Kidney epithelial cell (primary cell): ENCODE data around the gene APRT. TPM values are rescaled to one million over a fixed set of nuclear protein-coding genes. Genes with fewer than 3 reads are reported as not detected.
A peak's percentile ranks its signal among the peaks of the same experiment; 100 is the strongest.
"Not testable (repeated sequence)": the region's sequence is repeated elsewhere in the genome, so short reads cannot be mapped to it uniquely, and the experiment has no call there.

Source experiments
- DNase-seq: peaks from one replicate; pipeline ENCODE4 v3.0.0-alpha.2; 2010; ENCODE audit warnings: low read depth
- H3K27me3 ChIP-seq: 2 replicates; pipeline ENCODE4 v1.6.0; 2011; ENCODE audit warnings: low read length; ENCODE audit not compliant: control insufficient read depth, insufficient read depth
- H3K36me3 ChIP-seq: 2 replicates; pipeline ENCODE4 v1.5.1; 2011; ENCODE audit warnings: low read length; ENCODE audit not compliant: control insufficient read depth, insufficient read depth
- H3K4me3 ChIP-seq: 2 replicates; pipeline ENCODE4 v1.5.1; 2011; ENCODE audit warnings: low read depth, mild to moderate bottlenecking, control low read depth, low read length
- total RNA-seq: library from RNA; depleted of rRNA; stranded (reverse); fragments of >200 nt; gene quantifications from 2 replicates; pipeline ENCODE4 v1.2.3, GENCODE V29; 2015
- TF ChIP-seq, protein P1 (sequence below): IDR thresholded peaks from 2 replicates; pipeline ENCODE4 v1.5.1; 2011; ENCODE audit warnings: mild to moderate bottlenecking, moderate library complexity, low read length, control low read depth, inconsistent platforms; ENCODE audit not compliant: insufficient read depth, poor library complexity, severe bottlenecking

The APRT gene
- total RNA-seq, 1 donor from 2014 or later: 218 TPM

DNA sequence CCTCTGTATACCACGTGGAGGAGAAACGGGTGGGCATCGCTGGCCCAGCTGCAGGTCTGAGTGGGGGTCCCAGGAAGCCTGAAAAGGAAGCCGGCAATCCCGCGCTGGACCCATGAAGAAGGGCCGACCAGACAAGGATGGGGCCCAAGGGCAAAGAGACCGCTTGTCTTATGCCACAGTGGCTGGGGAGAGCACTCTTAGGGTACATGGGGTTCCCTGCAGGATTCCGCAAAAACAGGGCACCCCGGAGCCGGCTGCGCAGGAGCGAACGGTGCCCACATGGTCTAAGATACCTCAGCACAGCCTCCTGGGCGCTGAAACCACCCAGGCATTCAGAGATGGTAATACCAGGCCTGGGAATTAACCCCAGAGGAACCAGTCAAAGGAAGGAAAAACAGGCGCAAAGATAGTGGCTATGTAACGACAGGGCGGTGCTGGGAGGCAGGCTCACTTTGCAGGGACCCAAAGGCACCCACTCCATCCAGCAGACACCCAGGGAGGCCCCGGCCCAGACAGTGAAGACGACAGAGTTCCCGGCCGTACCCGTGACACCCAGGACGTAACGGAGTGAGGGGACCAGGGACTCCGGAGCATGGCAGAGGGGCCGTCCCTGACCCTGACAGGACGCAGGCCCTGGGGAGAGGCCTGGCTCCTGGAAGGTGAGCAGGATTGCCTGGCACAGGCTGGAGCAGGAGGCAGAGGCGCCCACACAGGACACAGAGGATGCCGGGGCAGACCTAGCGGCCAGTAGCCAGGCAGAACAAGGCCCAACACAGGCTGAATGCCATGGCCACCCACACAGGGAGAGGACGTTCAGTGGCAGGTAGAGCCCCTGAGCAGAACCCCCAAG is 37.0 kb downstream of the APRT start:
- DNase-seq: no peak
- TF ChIP-seq, protein P1, sequence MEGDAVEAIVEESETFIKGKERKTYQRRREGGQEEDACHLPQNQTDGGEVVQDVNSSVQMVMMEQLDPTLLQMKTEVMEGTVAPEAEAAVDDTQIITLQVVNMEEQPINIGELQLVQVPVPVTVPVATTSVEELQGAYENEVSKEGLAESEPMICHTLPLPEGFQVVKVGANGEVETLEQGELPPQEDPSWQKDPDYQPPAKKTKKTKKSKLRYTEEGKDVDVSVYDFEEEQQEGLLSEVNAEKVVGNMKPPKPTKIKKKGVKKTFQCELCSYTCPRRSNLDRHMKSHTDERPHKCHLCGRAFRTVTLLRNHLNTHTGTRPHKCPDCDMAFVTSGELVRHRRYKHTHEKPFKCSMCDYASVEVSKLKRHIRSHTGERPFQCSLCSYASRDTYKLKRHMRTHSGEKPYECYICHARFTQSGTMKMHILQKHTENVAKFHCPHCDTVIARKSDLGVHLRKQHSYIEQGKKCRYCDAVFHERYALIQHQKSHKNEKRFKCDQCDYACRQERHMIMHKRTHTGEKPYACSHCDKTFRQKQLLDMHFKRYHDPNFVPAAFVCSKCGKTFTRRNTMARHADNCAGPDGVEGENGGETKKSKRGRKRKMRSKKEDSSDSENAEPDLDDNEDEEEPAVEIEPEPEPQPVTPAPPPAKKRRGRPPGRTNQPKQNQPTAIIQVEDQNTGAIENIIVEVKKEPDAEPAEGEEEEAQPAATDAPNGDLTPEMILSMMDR: no peak
- Histone ChIP-seq H3K36me3 (no peaks in the 10 kb centered on the region), H3K4me3 (no peak overlapping the region), H3K27me3 (no peaks in the 10 kb centered on the region)

DNA sequence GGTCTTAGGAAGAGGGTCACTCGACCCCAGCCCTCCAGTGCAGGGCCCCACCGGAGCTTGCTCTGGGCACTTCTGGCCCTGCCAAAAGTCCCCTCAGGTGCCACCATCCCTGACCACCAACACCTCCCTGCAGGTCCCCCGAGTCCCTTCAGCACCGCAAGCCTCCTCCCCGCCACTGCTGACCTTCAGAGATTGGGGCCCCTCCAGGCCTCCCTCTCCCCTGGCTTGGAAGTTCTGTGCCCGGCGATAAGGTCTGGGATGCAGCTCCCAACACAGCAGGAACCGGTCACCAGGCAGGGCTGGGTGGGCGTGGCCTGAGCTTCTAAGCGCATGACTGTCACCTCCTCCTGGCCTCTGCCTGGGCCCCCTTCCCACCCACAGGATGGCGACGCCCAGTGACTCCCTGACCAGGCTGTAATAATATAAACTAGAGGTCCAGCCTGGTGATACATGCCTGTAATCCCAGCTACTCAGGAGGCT is 37.9 kb downstream of the APRT start:
- Histone ChIP-seq H3K4me3 (no peak overlapping the region), H3K27me3 (no peaks in the 10 kb centered on the region), H3K36me3 (no peaks in the 10 kb centered on the region)
- TF ChIP-seq, protein P1: no peak
- DNase-seq: no peak

DNA sequence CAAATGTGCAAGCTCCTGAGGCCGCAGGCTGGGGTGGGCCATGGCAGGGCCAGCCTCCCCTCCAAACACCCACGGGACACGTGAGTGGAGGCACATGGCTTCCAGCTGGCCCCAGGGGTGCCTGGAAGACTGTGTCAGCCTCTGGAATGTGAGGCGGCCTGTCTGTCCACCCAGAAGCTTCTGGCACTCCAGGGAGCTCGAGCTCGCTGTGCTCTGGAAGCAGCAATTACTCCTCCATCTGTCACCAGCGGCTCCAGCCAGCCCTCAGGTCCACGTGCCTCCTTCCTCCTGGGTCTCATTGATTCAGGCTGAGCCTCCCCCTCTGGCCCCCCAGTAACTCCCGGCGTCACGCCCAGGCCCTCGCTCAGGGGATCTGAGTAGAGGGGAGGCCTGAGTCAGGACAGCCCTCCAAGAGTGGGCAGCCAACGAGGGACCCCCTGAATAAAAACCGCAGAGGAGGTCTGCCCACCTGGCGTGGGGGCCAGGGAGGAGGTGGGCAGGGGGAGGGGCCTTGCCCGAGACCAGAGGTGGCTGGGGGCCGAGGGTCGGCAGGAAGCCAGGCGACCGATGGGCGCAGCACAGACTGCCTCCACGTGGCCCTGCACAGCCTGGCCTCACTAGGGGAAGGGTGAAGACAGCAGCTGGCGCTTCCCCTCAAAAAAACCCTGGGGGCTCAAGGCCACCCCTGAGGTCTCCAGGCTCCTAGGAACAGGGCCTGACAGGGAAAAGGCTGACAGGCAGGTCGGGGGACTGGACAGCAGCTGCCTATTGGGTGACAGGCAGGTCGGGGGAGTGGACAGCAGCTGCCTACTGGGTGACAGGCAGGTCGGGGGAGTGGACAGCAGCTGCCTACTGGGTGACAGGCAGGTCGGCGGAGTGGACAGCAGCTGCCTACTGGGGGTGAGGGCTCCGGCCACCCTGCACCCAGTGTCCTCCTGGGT is 38.6 kb downstream of the APRT start:
- Histone ChIP-seq H3K36me3 (no peaks in the 10 kb centered on the region), H3K27me3 (no peaks in the 10 kb centered on the region), H3K4me3 (no peak overlapping the region)
- no peak for DNase-seq
- TF ChIP-seq, protein P1: no peak

DNA sequence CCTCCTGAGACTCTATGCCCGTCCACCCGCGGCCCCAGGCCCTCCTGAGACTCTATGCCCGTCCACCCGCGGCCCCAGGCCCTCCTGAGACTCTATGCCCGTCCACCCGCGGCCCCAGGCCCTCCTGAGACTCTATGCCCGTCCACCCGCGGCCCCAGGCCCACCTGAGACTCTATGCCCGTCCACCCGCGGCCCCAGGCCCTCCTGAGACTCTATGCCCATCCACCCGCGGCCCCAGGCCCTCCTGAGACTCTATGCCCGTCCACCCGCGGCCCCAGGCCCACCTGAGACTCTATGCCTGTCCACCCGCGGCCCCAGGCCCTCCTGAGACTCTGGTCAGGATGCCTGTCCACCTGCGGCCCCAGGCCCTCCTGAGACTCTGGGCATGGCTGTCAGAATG is 39.9 kb downstream of the APRT start:
- not testable (repeated sequence) for H3K27me3 ChIP-seq, H3K4me3 ChIP-seq, H3K36me3 ChIP-seq, DNase-seq

DNA sequence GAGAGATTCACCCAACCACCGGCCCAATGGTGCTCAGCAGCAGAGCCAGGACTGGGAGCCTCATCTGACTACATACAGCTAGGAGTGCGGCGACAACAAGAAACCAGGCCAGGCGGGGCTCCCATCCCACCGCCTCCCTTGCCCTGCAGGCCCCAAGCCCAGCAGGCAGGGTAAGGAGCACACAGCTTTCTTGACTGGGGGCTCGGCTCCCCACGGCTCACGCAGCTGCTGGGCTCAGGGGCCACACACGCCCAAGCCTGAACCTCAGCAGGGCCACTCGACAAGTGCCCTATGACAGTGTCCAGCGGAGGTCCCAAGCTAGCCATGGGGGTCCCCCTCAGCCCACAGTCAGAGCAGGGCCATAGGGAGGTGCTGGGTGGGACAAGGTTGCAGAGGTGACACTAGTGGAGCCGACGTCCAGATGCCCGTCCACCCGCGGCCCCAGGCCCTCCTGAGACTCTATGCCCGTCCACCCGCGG is 40.4 kb downstream of the APRT start:
- TF ChIP-seq, protein P1: no peak
- no peak for DNase-seq
- no peak overlapping the region for H3K4me3 ChIP-seq
- no peaks in the 10 kb centered on the region for H3K27me3 ChIP-seq
- H3K36me3 ChIP-seq: no peaks in the 10 kb centered on the region

DNA sequence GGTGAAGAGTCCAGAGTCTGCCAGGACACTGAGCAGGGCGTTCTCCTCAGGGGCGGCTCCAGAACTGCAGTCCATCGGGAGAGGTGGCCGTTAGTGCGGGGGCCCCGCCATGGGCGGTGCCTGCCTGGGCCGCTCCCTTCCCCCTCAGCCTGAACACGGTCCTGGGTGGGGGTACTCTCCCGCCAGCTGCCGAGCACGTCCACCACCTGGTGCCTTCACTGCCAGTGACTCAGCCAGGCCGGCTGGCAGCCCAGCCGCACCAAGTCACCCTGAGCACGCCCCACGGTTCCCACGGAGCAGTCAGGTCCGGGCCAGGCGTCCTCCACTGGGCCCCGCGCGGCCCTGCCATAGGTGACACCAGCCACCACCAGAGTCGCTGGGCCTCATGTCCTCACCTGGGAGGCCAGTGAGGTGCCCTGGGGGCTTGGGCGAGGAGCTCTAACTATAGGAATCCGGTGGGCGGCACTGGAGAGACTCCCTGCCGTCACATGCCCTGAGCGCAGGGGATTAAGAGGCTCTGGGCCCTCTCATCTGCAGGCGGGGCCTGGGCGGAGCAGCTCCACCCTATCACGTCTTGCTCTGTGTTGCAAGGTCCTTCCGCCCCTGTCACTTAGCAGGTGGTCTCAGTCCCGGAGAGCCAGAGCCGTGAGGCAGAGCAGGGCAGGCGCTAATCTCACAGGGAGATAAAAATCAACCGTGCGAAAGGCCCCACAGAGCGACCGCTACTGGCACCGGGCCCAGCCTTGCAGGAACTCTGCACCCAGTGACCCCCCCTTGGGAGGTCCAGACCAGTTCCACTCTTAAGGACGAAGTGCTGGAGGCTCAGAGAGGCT is 41.1 kb downstream of the APRT start:
- peak; percentile 86 for DNase-seq
- H3K36me3 ChIP-seq: no peaks in the 10 kb centered on the region
- H3K4me3 ChIP-seq: peak overlapping the region; percentile 12
- H3K27me3 ChIP-seq: no peaks in the 10 kb centered on the region
- TF ChIP-seq, protein P1: peak; percentile 4
